Subcutaneous abdominal adipose tissue (tissue), 5 donors: ENCODE data around the gene UMAD1.

Source experiments
- H3K27ac ChIP-seq: one replicate; pipeline ENCODE4 v1.7.0; 2013; ENCODE audit warnings: low read depth, mild to moderate bottlenecking, inconsistent platforms, low read length, moderate library complexity
- H3K27me3 ChIP-seq, 5 donors: one replicate each; pipeline ENCODE4 v1.7.0; 2013; ENCODE audit warnings: low read length in 5 of 5, inconsistent platforms in 1 of 5; ENCODE audit not compliant: control insufficient read depth in 5 of 5, insufficient read depth in 4 of 5
- H3K36me3 ChIP-seq, 5 donors: one replicate each; pipeline ENCODE4 v1.7.0; 2013; ENCODE audit warnings: low read length in 5 of 5; ENCODE audit not compliant: control insufficient read depth in 5 of 5, insufficient read depth in 5 of 5
- H3K4me1 ChIP-seq, 5 donors: one replicate each; pipeline ENCODE4 v1.7.0; 2013; ENCODE audit warnings: low read length in 5 of 5, mild to moderate bottlenecking in 3 of 5, moderate library complexity in 1 of 5; ENCODE audit not compliant: control insufficient read depth in 5 of 5, insufficient read depth in 5 of 5
- H3K4me3 ChIP-seq, 5 donors: one replicate each; pipeline ENCODE4 v1.7.0; 2013; ENCODE audit warnings: low read length in 5 of 5, low read depth in 1 of 5
- H3K9ac ChIP-seq, 5 donors: one replicate each; pipeline ENCODE4 v1.7.0; 2013; ENCODE audit warnings: low read length in 5 of 5, mild to moderate bottlenecking in 4 of 5, moderate library complexity in 3 of 5
- H3K9me3 ChIP-seq, 5 donors: one replicate each; pipeline ENCODE4 v1.7.0; 2013; ENCODE audit warnings: low read length in 5 of 5; ENCODE audit not compliant: control insufficient read depth in 5 of 5
- donor health status: healthy.
- donor health status: healthy.
- donor health status: healthy.
- donor health status: healthy.
- donor health status: healthy.

UMAD1 gene

GRCh38 chr7:7737674-7738073 lies 97.1 kb downstream of the UMAD1 start:
- Histone ChIP-seq H3K4me1 (peaks cover 0 to 4% (median 0%) of the 10 kb centered on the region in 5 donors), H3K36me3 (no peaks in the 10 kb centered on the region), H3K9ac (no peak overlapping the region), H3K4me3 (no peak overlapping the region), H3K27ac (no peak overlapping the region), H3K9me3 (no peaks in the 10 kb centered on the region), H3K27me3 (no peaks in the 10 kb centered on the region)

GRCh38 chr7:7738177-7738576 lies 97.6 kb downstream of the UMAD1 start:
- Histone ChIP-seq H3K9me3 (no peaks in the 10 kb centered on the region), H3K36me3 (no peaks in the 10 kb centered on the region), H3K27me3 (no peaks in the 10 kb centered on the region), H3K27ac (no peak overlapping the region), H3K4me3 (no peak overlapping the region), H3K9ac (no peak overlapping the region), H3K4me1 (no peaks in the 10 kb centered on the region)

- Histone ChIP-seq H3K9ac (no peak overlapping the region), H3K36me3 (no peaks in the 10 kb centered on the region), H3K27me3 (no peaks in the 10 kb centered on the region), H3K4me1 (no peaks in the 10 kb centered on the region), H3K9me3 (no peaks in the 10 kb centered on the region), H3K27ac (no peak overlapping the region), H3K4me3 (no peak overlapping the region)
These were observed 98.1 kb downstream of the UMAD1 start for GRCh38 chr7:7738622-7739021.

- Histone ChIP-seq H3K27me3 (no peaks in the 10 kb centered on the region), H3K4me3 (no peak overlapping the region), H3K9ac (no peak overlapping the region), H3K4me1 (no peaks in the 10 kb centered on the region), H3K9me3 (no peaks in the 10 kb centered on the region), H3K36me3 (no peaks in the 10 kb centered on the region), H3K27ac (no peak overlapping the region)
These were observed 98.9 kb downstream of the UMAD1 start for GRCh38 chr7:7739204-7740036.

GRCh38 chr7:7740037-7740355 lies 99.4 kb downstream of the UMAD1 start:
- no peaks in the 10 kb centered on the region for H3K36me3 ChIP-seq
- no peak overlapping the region for H3K27ac ChIP-seq
- no peaks in the 10 kb centered on the region for H3K9me3 ChIP-seq
- no peaks in the 10 kb centered on the region for H3K27me3 ChIP-seq
- no peaks in the 10 kb centered on the region for H3K4me1 ChIP-seq
- no peak overlapping the region for H3K9ac ChIP-seq
- H3K4me3 ChIP-seq, result no peak overlapping the region

- Histone ChIP-seq H3K27ac (no peak overlapping the region), H3K36me3 (no peaks in the 10 kb centered on the region), H3K4me1 (no peaks in the 10 kb centered on the region), H3K4me3 (no peak overlapping the region), H3K9ac (no peak overlapping the region), H3K27me3 (no peaks in the 10 kb centered on the region), H3K9me3 (no peaks in the 10 kb centered on the region)
These were observed 101.7 kb downstream of the UMAD1 start for GRCh38 chr7:7742223-7742622.

- Histone ChIP-seq H3K36me3 (no peaks in the 10 kb centered on the region), H3K27me3 (no peaks in the 10 kb centered on the region), H3K27ac (no peak overlapping the region), H3K4me1 (no peaks in the 10 kb centered on the region), H3K4me3 (no peak overlapping the region), H3K9ac (no peak overlapping the region), H3K9me3 (no peaks in the 10 kb centered on the region)
These were observed 104.7 kb downstream of the UMAD1 start for GRCh38 chr7:7745258-7745657.

GRCh38 chr7:7745966-7746365 lies 105.4 kb downstream of the UMAD1 start:
- no peak overlapping the region for H3K9ac ChIP-seq
- H3K4me1 ChIP-seq, result peaks cover 0 to 3% (median 0%) of the 10 kb centered on the region in 5 donors
- no peaks in the 10 kb centered on the region for H3K27me3 ChIP-seq
- H3K4me3 ChIP-seq, result no peak overlapping the region
- no peaks in the 10 kb centered on the region for H3K36me3 ChIP-seq
- H3K9me3 ChIP-seq, result no peaks in the 10 kb centered on the region
- no peak overlapping the region for H3K27ac ChIP-seq

GRCh38 chr7:7746458-7746857 lies 105.9 kb downstream of the UMAD1 start:
- no peak overlapping the region for H3K27ac ChIP-seq
- H3K4me3 ChIP-seq, result no peak overlapping the region
- peaks cover 0 to 8% (median 2%) of the 10 kb centered on the region in 5 donors for H3K4me1 ChIP-seq
- H3K9me3 ChIP-seq, result no peaks in the 10 kb centered on the region
- H3K9ac ChIP-seq, result no peak overlapping the region
- H3K27me3 ChIP-seq, result no peaks in the 10 kb centered on the region
- no peaks in the 10 kb centered on the region for H3K36me3 ChIP-seq

GRCh38 chr7:7750571-7751242 lies 110.2 kb downstream of the UMAD1 start:
- no peaks in the 10 kb centered on the region for H3K36me3 ChIP-seq

More at GRCh38 chr7:7750571-7751242, 110.2 kb downstream of the UMAD1 start:
- H3K4me3 ChIP-seq, result no peak overlapping the region
- no peaks in the 10 kb centered on the region for H3K9me3 ChIP-seq
- H3K4me1 ChIP-seq, result peaks cover 0 to 9% (median 5%) of the 10 kb centered on the region in 5 donors
- H3K9ac ChIP-seq, result peak overlapping the region in 1 of 5 donors; percentile 55
- no peak overlapping the region for H3K27ac ChIP-seq
- H3K27me3 ChIP-seq, result no peaks in the 10 kb centered on the region
